Heart right ventricle (tissue), 16 donors: Measurements from ENCODE around the gene RBMS3. TPM values are rescaled to one million over a fixed set of nuclear protein-coding genes. Genes with fewer than 3 reads are reported as not detected.

Experiments
- ATAC-seq, 8 donors: fragments of 200-7000 bp; cut with Tn5 transposase; one replicate each; pipeline ENCODE4 v1.9.1; 2020; ENCODE audit warnings: mild to moderate bottlenecking in 8 of 8, moderate library complexity in 8 of 8, moderate number of reproducible peaks in 1 of 8
- DNase-seq, 2 donors: peaks; one replicate each; pipeline ENCODE4 v3.0.0-alpha.2; 2020
- H3K27ac ChIP-seq, 10 donors: fragments of 200-600 bp; sonication (generic) in 2 of 10; one replicate each; pipeline versions ENCODE4 v1.5.0 to v1.8.0; 2020 to 2022; ENCODE audit warnings: mild to moderate bottlenecking in 3 of 10
- H3K27me3 ChIP-seq, 7 donors: fragments of 200-600 bp; one replicate each; pipeline ENCODE4 v1.8.0; 2021 to 2022; ENCODE audit warnings: mild to moderate bottlenecking in 2 of 7
- H3K36me3 ChIP-seq, 9 donors: fragments of 200-600 bp; sonication (generic) in 1 of 9; one replicate each; pipeline versions ENCODE4 v1.5.0 to v1.8.0; 2020 to 2022; ENCODE audit warnings: mild to moderate bottlenecking in 2 of 9
- H3K4me1 ChIP-seq, 9 donors: fragments of 200-600 bp; sonication (generic) in 1 of 9; one replicate each; pipeline versions ENCODE4 v1.5.0 to v1.8.0; 2020 to 2022; ENCODE audit warnings: mild to moderate bottlenecking in 4 of 9
- H3K4me3 ChIP-seq, 10 donors: fragments of 200-600 bp; sonication (generic) in 2 of 10; one replicate each; pipeline versions ENCODE4 v1.5.0 to v1.8.0; 2020 to 2022; ENCODE audit warnings: mild to moderate bottlenecking in 7 of 10, moderate library complexity in 2 of 10
- H3K9me3 ChIP-seq, 11 donors: fragments of 200-600 bp in 10 of 11; sonication (generic) in 2 of 11; one replicate each; pipeline versions ENCODE4 v1.5.0 to v1.8.0; 2013 to 2022; ENCODE audit warnings: mild to moderate bottlenecking in 2 of 11, control low read depth in 1 of 11, moderate library complexity in 1 of 11
- CTCF ChIP-seq, 9 donors: fragments of 200-600 bp; sonication (generic) in 2 of 9; IDR thresholded peaks; one replicate each; pipeline versions ENCODE4 v1.5.0 to v1.8.0; 2021 to 2022; ENCODE audit warnings: antibody characterized with exemption in 9 of 9, mild to moderate bottlenecking in 5 of 9, moderate library complexity in 1 of 9
- WGBS, 2 donors: extraction: QIAGEN DNeasy Blood & Tissue Kit; methylation state at CpG; one replicate each; pipeline ENCODE4 v1.1.7; 2013; ENCODE audit warnings: inconsistent platforms in 1 of 2; 5-methylcytosine and 5-hydroxymethylcytosine counted together
- intact Hi-C, 10 donors: fragments of 100-400 bp; cut with DNase I; formaldehyde crosslinking; loops; one replicate each; pipeline versions ENCODE4 v1.11.1 to v1.14.2; 2022
- polyA plus RNA-seq, 2 donors: library from polyadenylated mRNA; stranded (reverse); fragments of 200-250 nt; gene quantifications; one replicate each; pipeline ENCODE4 v1.2.3, GENCODE V29; 2013
- total RNA-seq, 10 donors: library from RNA; stranded (reverse); fragmentation: NEBNext Ultra II Directional in 3 of 10; extraction: Animal tissue kit (Norgen Biotek cat#: 25700) in 3 of 10; gene quantifications; one replicate each; pipeline versions ENCODE4 v1.2.1 to v1.2.4, GENCODE V29; 2021 to 2023
- donor health status: Arrhythmogenic right ventricular cardiomyopathy.
- donor health status: ischemic (EF 13 %, LVEDD 7.1; RV severe dilation, severe dysfunction).
- donor health status: healthy with polysubstance abuse.
- donor health status: DM: no; HTN: yes; CAD: no.
- donor health status: DM: no; HTN: no; CAD: no.
- donor health status: ischemic (EF 25% LVEDD 6.9; RV normal size, moderate dysfunction).
- donor health status: ischemic (EF 25% LVEDD 5.7; RV mildly dilated, moderate dysfunction).
- donor health status: healthy.
- donor health status: DM: yes; HTN: yes; CAD: no.
- donor health status: Ischemic cardiomyopathy.
- donor health status: ischemic (EF 35%, LVEDD 5.7; RV mildly dilated, moderate dysfunction).
- donor health status: nonischemic (EF 11% LVEDD 7.7; RV severe dilation, severe dysfunction).
- donor health status: DM: yes; HTN: yes; CAD: no.
- donor health status: PGD.
- donor health status: ischemic (EF 29% LVEDD 5.4; RV normal size, mild dysfunction).
- donor health status: nonischemic (EF 23%, LVEDD 6.1; RV moderate dilation, normal function).

RBMS3 gene
- total and polyA plus RNA-seq, 12 donors: 3.2 to 41.1 (median 26.4) TPM

GRCh38 chr3:29537889-29538609 is 257.2 kb downstream of the RBMS3 start:
- intact Hi-C loops: loop anchor here in 4 of 10 donors (10.0 kb wide), 5 partner anchors 157 to 393 kb away; partner anchors contain the start of gene RBMS3 (in 1 of the 4)
- no peak for DNase-seq
- no peak overlapping the region for H3K4me3 ChIP-seq
- H3K4me1 ChIP-seq: peaks cover 5 to 57% (median 23%) of the 10 kb centered on the region in 9 donors
- peak in 4 of 8 donors; percentile 16 to 47 (median 31) for ATAC-seq
- peak overlapping the region in 6 of 10 donors; percentile 2 to 35 (median 16) for H3K27ac ChIP-seq
- no peaks in the 10 kb centered on the region for H3K36me3 ChIP-seq
- WGBS, 2 donors: 30 to 41% methylated on average over 5 of the region's 5 CpGs
- no peaks in the 10 kb centered on the region for H3K27me3 ChIP-seq
- no peak for TF ChIP-seq CTCF (IDR thresholded peaks at IDR 0.05)
- no peaks in the 10 kb centered on the region for H3K9me3 ChIP-seq

- no peak for TF ChIP-seq CTCF (IDR thresholded peaks at IDR 0.05)
- intact Hi-C loops: loop anchor here in 4 of 10 donors (10.0 kb wide), 5 partner anchors 156 to 394 kb away; partner anchors contain the start of gene RBMS3 (in 1 of the 4)
- no peaks in the 10 kb centered on the region for H3K36me3 ChIP-seq
- H3K27me3 ChIP-seq: no peaks in the 10 kb centered on the region
- 56 to 68% methylated on average over 2 of the region's 2 CpGs for WGBS, 2 donors
- DNase-seq (no peak), ATAC-seq (peak in 3 of 8 donors; percentile 11 to 66 (median 40))
- H3K4me1 ChIP-seq: peaks cover 5 to 59% (median 23%) of the 10 kb centered on the region in 9 donors
- H3K4me3 ChIP-seq: no peak overlapping the region
- peak overlapping the region in 4 of 10 donors; percentile 3 to 35 (median 28) for H3K27ac ChIP-seq
- no peaks in the 10 kb centered on the region for H3K9me3 ChIP-seq
These were observed 257.7 kb downstream of the RBMS3 start for GRCh38 chr3:29538610-29538958.

GRCh38 chr3:29540544-29540943 is 259.7 kb downstream of the RBMS3 start:
- TF ChIP-seq CTCF (IDR thresholded peaks at IDR 0.05): no peak
- 94 to 96% methylated on average over 5 of the region's 5 CpGs for WGBS, 2 donors
- intact Hi-C loops: loop anchor here in 1 of 10 donors (10.0 kb wide), 1 partner anchor 64 kb away; no protein-coding TSS in a partner anchor

GRCh38 chr3:29544701-29545363 is 264.0 kb downstream of the RBMS3 start:
- Histone ChIP-seq H3K4me3 (no peak overlapping the region), H3K27me3 (no peaks in the 10 kb centered on the region), H3K36me3 (peaks cover 0 to 8% (median 0%) of the 10 kb centered on the region in 9 donors), H3K27ac (no peak overlapping the region), H3K9me3 (no peaks in the 10 kb centered on the region), H3K4me1 (peaks cover 0 to 15% (median 4%) of the 10 kb centered on the region in 9 donors)
- intact Hi-C loops: loop anchor here in 1 of 10 donors (10.0 kb wide), 1 partner anchor 60 kb away; no protein-coding TSS in a partner anchor
- DNase-seq: no peak
- TF ChIP-seq CTCF (IDR thresholded peaks at IDR 0.05): no peak
- no peak for ATAC-seq
- 96 to 97% methylated on average over 1 of the region's 1 CpG for WGBS, 2 donors

More at GRCh38 chr3:29540544-29540943, 259.7 kb downstream of the RBMS3 start:
- no peak overlapping the region for H3K4me3 ChIP-seq
- no peak overlapping the region for H3K27ac ChIP-seq
- H3K4me1 ChIP-seq: peaks cover 5 to 56% (median 27%) of the 10 kb centered on the region in 9 donors
- DNase-seq (no peak), ATAC-seq (no peak)
- H3K27me3 ChIP-seq: no peaks in the 10 kb centered on the region
- no peaks in the 10 kb centered on the region for H3K9me3 ChIP-seq
- no peaks in the 10 kb centered on the region for H3K36me3 ChIP-seq
